Measurements from ENCODE around the gene NAGLU. TPM values are rescaled to one million over a fixed set of nuclear protein-coding genes. Genes with fewer than 3 reads are reported as not detected.
"Not testable (repeated sequence)": the region's sequence is repeated elsewhere in the genome, so short reads cannot be mapped to it uniquely, and the experiment has no call there.

NAGLU gene
- total and polyA plus RNA-seq, 2 experiments from 2014 or later = 39.4 to 68.1 TPM

DNA sequence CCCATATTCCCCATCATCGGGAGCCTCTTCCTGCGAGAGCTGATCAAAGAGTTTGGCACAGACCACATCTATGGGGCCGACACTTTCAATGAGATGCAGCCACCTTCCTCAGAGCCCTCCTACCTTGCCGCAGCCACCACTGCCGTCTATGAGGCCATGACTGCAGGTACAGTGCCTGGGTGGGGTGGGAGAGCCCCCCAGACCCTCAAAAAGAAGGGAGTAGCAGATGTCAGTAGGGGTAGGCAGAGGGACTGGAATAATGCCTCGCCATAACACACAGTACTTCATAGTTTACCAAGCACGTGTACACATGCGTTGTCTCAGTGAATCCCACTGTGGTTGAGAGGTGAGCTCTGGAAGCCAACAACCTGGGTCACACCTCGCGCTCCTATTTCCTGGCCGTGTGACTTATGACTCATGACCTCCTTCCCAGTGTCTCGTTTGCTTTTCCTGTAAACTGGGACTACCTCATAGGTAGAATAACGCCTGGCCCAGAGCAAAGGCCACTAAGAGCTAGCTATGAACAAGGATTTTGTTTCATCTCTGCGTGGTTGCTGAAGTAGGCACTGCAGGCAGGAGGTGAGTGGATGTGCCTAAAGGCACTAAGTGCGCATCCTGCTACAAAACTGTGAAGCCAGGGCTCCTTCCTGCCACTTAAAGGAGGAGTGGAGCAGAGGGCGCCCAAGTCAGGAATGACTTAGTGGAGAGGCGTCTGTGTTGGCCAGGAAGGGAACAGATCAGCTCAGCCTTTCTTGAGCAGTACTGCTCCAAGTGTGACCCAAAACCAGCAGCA lies 5.2 kb downstream of the NAGLU start:
- no peaks in the 10 kb centered on the region for H3K27me3 ChIP-seq (replicated peaks; ENCODE audit: insufficient read depth)
- TF ChIP-seq EZH2phosphoT487 (IDR thresholded peaks at IDR 0.05; ENCODE audit: insufficient read depth, low read depth) = no peak
- TF ChIP-seq EZH2 (IDR thresholded peaks at IDR 0.05; ENCODE audit: insufficient read depth, poor library complexity, severe bottlenecking) = no peak
- peaks cover 5% of the 10 kb centered on the region; the same call in 1 of the 2 replicates for H3K36me3 ChIP-seq (ENCODE audit: low read depth)
- no peaks in the 10 kb centered on the region for H3K9me2 ChIP-seq (ENCODE audit: insufficient read depth)
- peaks cover 4% of the 10 kb centered on the region; the same call in 1 of the 2 replicates for H3K4me1 ChIP-seq (ENCODE audit: insufficient read depth)
- H3K4me3 ChIP-seq = no peak overlapping the region
- no peaks in the 10 kb centered on the region for H4K20me1 ChIP-seq (ENCODE audit: insufficient read depth)
- no peak for DNase-seq
- H3F3A ChIP-seq (ENCODE audit: insufficient read depth) = 0 out of 2 replicates have a peak, but pooled peaks cover 15% of the 10 kb centered on the region
- peaks cover 12% of the 10 kb centered on the region; the same call in 1 of the 2 replicates for H3K79me2 ChIP-seq (ENCODE audit: insufficient read depth)
- H3K4me2 ChIP-seq (ENCODE audit: unreplicated experiment) = no peak overlapping the region
- H3K9me3 ChIP-seq (ENCODE audit: low read depth) = no peaks in the 10 kb centered on the region
- in situ Hi-C loops (cut with MboI) = no loop called here
- 84 to 87% methylated on average over 17 of the region's 17 CpGs for WGBS, 2 experiments (ENCODE audit: low coverage in 1 of 2, low lambda C conversion rate in 2 of 2, missing lambda C conversion rate in 2 of 2)
- H3K9ac ChIP-seq = no peak overlapping the region
- no peak overlapping the region for H2AFZ ChIP-seq
- H3K27ac ChIP-seq = no peak overlapping the region

DNA sequence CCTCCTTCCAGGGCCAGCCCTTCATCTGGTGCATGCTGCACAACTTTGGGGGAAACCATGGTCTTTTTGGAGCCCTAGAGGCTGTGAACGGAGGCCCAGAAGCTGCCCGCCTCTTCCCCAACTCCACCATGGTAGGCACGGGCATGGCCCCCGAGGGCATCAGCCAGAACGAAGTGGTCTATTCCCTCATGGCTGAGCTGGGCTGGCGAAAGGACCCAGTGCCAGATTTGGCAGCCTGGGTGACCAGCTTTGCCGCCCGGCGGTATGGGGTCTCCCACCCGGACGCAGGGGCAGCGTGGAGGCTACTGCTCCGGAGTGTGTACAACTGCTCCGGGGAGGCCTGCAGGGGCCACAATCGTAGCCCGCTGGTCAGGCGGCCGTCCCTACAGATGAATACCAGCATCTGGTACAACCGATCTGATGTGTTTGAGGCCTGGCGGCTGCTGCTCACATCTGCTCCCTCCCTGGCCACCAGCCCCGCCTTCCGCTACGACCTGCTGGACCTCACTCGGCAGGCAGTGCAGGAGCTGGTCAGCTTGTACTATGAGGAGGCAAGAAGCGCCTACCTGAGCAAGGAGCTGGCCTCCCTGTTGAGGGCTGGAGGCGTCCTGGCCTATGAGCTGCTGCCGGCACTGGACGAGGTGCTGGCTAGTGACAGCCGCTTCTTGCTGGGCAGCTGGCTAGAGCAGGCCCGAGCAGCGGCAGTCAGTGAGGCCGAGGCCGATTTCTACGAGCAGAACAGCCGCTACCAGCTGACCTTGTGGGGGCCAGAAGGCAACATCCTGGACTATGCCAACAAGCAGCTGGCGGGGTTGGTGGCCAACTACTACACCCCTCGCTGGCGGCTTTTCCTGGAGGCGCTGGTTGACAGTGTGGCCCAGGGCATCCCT lies 7.4 kb downstream of the NAGLU start:
- DNase-seq = no peak
- Histone ChIP-seq H3K79me2 (ENCODE audit: insufficient read depth) (no peaks in the 10 kb centered on the region), H4K20me1 (ENCODE audit: insufficient read depth) (no peaks in the 10 kb centered on the region), H3K27ac (no peak overlapping the region), H3K9ac (no peak overlapping the region), H2AFZ (no peak overlapping the region), H3F3A (ENCODE audit: insufficient read depth) (0 out of 2 replicates have a peak, but pooled peaks cover 15% of the 10 kb centered on the region), H3K4me1 (ENCODE audit: insufficient read depth) (no peaks in the 10 kb centered on the region), H3K4me3 (no peak overlapping the region), H3K9me3 (ENCODE audit: low read depth) (no peaks in the 10 kb centered on the region), H3K27me3 (replicated peaks; ENCODE audit: insufficient read depth) (no peaks in the 10 kb centered on the region), H3K4me2 (ENCODE audit: unreplicated experiment) (no peak overlapping the region), H3K9me2 (ENCODE audit: insufficient read depth) (no peaks in the 10 kb centered on the region), H3K36me3 (ENCODE audit: low read depth) (peaks cover 5% of the 10 kb centered on the region; the same call in 1 of the 2 replicates)
- in situ Hi-C loops (cut with MboI) = no loop called here
- WGBS, 2 experiments (ENCODE audit: low coverage in 1 of 2, low lambda C conversion rate in 2 of 2, missing lambda C conversion rate in 2 of 2) = 83 to 87% methylated on average over 32 to 38 of the region's 39 CpGs
- TF ChIP-seq EZH2phosphoT487 (IDR thresholded peaks at IDR 0.05; ENCODE audit: insufficient read depth, low read depth) (no peak), EZH2 (IDR thresholded peaks at IDR 0.05; ENCODE audit: insufficient read depth, poor library complexity, severe bottlenecking) (no peak)

DNA sequence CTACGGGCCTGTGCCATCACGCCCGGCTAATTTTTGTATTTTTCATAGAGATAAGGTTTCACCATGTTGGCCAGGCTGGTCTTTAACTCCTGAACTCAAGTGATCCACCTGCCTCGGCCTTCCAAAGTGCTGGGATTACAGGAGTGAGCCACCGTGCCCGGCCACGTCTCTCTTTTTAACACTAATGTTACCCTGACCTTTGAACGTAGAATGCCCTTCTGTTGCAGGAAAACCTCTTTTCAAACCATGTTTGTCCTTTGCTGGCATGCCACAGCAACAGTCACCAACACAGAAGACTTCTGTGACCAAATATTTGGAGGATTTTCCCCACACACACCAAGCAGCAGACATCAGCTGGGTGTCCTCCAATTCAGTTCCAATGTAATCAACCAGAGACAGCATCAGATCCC lies 8.8 kb downstream of the NAGLU start:
- Histone ChIP-seq H3K9me3 (ENCODE audit: low read depth) (no peaks in the 10 kb centered on the region), H3K27me3 (replicated peaks; ENCODE audit: insufficient read depth) (no peaks in the 10 kb centered on the region), H3K9me2 (ENCODE audit: insufficient read depth) (no peaks in the 10 kb centered on the region), H3K4me1 (ENCODE audit: insufficient read depth) (no peaks in the 10 kb centered on the region), H3K4me3 (no peak overlapping the region), H3F3A (ENCODE audit: insufficient read depth) (0 out of 2 replicates have a peak, but pooled peaks cover 15% of the 10 kb centered on the region), H4K20me1 (ENCODE audit: insufficient read depth) (no peaks in the 10 kb centered on the region), H3K9ac (no peak overlapping the region), H3K4me2 (ENCODE audit: unreplicated experiment) (no peak overlapping the region), H3K27ac (no peak overlapping the region), H3K36me3 (ENCODE audit: low read depth) (no peaks in the 10 kb centered on the region; the same call in 1 of the 2 replicates), H3K79me2 (ENCODE audit: insufficient read depth) (no peaks in the 10 kb centered on the region), H2AFZ (no peak overlapping the region)
- in situ Hi-C loops (cut with MboI) = no loop called here
- WGBS, 2 experiments (ENCODE audit: low coverage in 1 of 2, low lambda C conversion rate in 2 of 2, missing lambda C conversion rate in 2 of 2) = 82 to 87% methylated on average over 8 of the region's 8 CpGs
- DNase-seq = no peak
- TF ChIP-seq EZH2phosphoT487 (IDR thresholded peaks at IDR 0.05; ENCODE audit: insufficient read depth, low read depth) = no peak
- TF ChIP-seq EZH2 (IDR thresholded peaks at IDR 0.05; ENCODE audit: insufficient read depth, poor library complexity, severe bottlenecking) = no peak

DNA sequence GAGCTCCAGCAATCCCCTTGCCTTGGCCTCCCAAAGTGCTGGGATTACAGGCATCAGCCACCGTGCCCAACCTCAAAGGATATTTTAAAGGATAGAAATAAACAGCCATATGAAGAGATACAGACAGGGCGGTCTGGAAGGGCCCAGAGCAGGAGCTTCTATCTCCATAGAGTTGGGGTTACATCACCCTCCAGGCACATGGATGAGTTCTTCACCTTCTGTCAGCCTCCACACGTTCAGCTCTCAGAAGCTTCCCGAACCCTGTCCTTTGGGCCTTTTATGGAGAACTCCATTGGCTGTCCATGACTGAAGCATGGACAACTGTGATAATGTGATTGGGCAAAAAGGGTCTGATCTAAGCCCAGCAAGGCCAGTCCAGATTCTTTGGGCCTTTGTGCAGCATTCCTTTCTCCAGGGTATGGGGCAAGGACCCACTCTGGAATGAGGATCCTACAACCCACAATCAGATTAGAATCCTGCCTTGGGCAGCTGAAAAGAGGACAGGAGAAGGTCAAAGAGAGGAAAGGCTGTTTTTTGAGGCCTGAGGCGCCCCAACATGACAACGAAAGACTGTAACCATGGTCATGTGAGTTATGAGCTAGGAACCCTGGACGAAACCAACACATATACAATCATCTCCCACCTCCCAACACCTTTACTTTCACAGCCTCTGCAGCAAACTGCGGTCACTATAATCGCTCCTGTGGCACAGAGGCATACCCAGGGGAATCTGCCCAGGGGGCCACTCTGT lies 9.9 kb downstream of the NAGLU start:
- H4K20me1 ChIP-seq (ENCODE audit: insufficient read depth); H3K4me1 ChIP-seq (ENCODE audit: insufficient read depth); H3K36me3 ChIP-seq (ENCODE audit: low read depth); H3K27me3 ChIP-seq (replicated peaks; ENCODE audit: insufficient read depth); H3K9me2 ChIP-seq (ENCODE audit: insufficient read depth); H3K4me3 ChIP-seq; H3K79me2 ChIP-seq (ENCODE audit: insufficient read depth); DNase-seq; in situ Hi-C loops (cut with MboI); H3K4me2 ChIP-seq (ENCODE audit: unreplicated experiment); H3K9ac ChIP-seq; H3K9me3 ChIP-seq (ENCODE audit: low read depth); H3K27ac ChIP-seq; H2AFZ ChIP-seq: not testable (repeated sequence)
- 92 to 93% methylated on average over 9 of the region's 9 CpGs for WGBS, 2 experiments (ENCODE audit: low coverage in 1 of 2, low lambda C conversion rate in 2 of 2, missing lambda C conversion rate in 2 of 2)
- H3F3A ChIP-seq (ENCODE audit: insufficient read depth) = 0 out of 2 replicates have a peak, but pooled peaks cover 13% of the 10 kb centered on the region

Measured in GM23248 (cell line).